Muscle of leg (tissue), 11 donors: ENCODE results near the gene PLPP4. TPM values are rescaled to one million over a fixed set of nuclear protein-coding genes. Genes with fewer than 3 reads are reported as not detected.
A peak's percentile ranks its signal among the peaks of the same experiment; 100 is the strongest.

Source experiments
- DNase-seq: peaks from one replicate; pipeline ENCODE4 v3.0.0; 2013
- H3K27ac ChIP-seq: one replicate; pipeline ENCODE4 v1.5.1; 2013; ENCODE audit warnings: mild to moderate bottlenecking, low read length, control low read depth
- H3K27me3 ChIP-seq: one replicate; pipeline ENCODE4 v1.6.1; 2013; ENCODE audit warnings: low read length; ENCODE audit not compliant: control insufficient read depth, insufficient read depth
- H3K36me3 ChIP-seq: one replicate; pipeline ENCODE4 v1.6.1; 2013; ENCODE audit warnings: low read length; ENCODE audit not compliant: control insufficient read depth, insufficient read depth
- H3K4me1 ChIP-seq: one replicate; pipeline ENCODE4 v1.6.1; 2013; ENCODE audit warnings: low read length; ENCODE audit not compliant: control insufficient read depth, insufficient read depth
- H3K4me3 ChIP-seq: one replicate; pipeline ENCODE4 v1.5.1; 2013; ENCODE audit warnings: low read length, control low read depth
- H3K9me3 ChIP-seq: replicated peaks from 2 replicates; pipeline ENCODE4 v1.6.1; 2013; ENCODE audit warnings: low read depth, low read length; ENCODE audit not compliant: control insufficient read depth
- WGBS: methylation state at CpG from one replicate; pipeline ENCODE4 v1.1.5; 2013; ENCODE audit warnings: missing lambda C conversion rate; ENCODE audit not compliant: insufficient coverage; 5-methylcytosine and 5-hydroxymethylcytosine counted together
- polyA plus RNA-seq, 8 donors: library from polyadenylated mRNA; unstranded; fragments of 120-200 nt; gene quantifications; one replicate each; pipeline versions ENCODE4 v1.2.1 to v1.2.3, GENCODE V29; 2013; ENCODE audit warnings: inconsistent platforms in 1 of 8, low replicate concordance in 1 of 8; ENCODE audit not compliant: insufficient read length in 8 of 8, insufficient read depth in 1 of 8
- total RNA-seq: library from RNA; stranded (reverse); fragments of 120-200 nt; gene quantifications from one replicate; pipeline ENCODE4 v1.2.4, GENCODE V29; 2013

The PLPP4 gene
- total and polyA plus RNA-seq, 9 donors = 0.14 to 1.7 (median 0.32) TPM; not detected in 1

- Histone ChIP-seq H3K36me3 (no peaks in the 10 kb centered on the region), H3K4me1 (no peaks in the 10 kb centered on the region), H3K27ac (no peak overlapping the region), H3K4me3 (no peak overlapping the region), H3K27me3 (no peaks in the 10 kb centered on the region), H3K9me3 (no peaks in the 10 kb centered on the region)
- 33% methylated on average over 2 of the region's 11 CpGs for WGBS
- peak; percentile 73 for DNase-seq
These were observed 57.1 kb downstream of the PLPP4 start for GRCh38 chr10:120514035-120514620.

DNA sequence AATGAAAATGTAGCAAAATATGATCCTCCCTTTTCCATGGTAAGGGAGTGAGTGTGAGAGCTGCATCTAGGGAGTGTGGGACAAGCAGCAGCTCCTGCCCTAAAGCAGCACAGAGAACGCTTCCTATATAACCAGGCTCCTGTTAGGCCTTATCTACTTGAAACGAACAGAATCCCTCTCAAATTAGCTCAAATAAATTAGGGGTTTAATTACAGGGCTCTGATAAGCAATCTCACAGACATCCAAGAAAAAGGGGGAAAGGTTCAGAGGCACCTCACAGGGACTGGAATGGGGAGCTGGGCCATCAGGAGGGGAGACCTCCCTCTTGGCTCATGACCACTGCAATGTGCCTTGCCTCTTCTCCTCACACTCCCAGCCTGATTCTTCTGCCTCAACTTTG lies 57.9 kb downstream of the PLPP4 start:
- H3K4me3 ChIP-seq = no peak overlapping the region
- no peak for DNase-seq
- no peak overlapping the region for H3K27ac ChIP-seq
- H3K36me3 ChIP-seq = no peaks in the 10 kb centered on the region
- H3K4me1 ChIP-seq = no peaks in the 10 kb centered on the region
- no peaks in the 10 kb centered on the region for H3K9me3 ChIP-seq
- WGBS = no CpG with 5 or more reads among the region's 2 CpGs
- H3K27me3 ChIP-seq = no peaks in the 10 kb centered on the region

GRCh38 chr10:120515741-120516140 lies 58.7 kb downstream of the PLPP4 start:
- Histone ChIP-seq H3K4me3 (no peak overlapping the region), H3K36me3 (no peaks in the 10 kb centered on the region), H3K27me3 (no peaks in the 10 kb centered on the region), H3K9me3 (no peaks in the 10 kb centered on the region), H3K27ac (no peak overlapping the region), H3K4me1 (no peaks in the 10 kb centered on the region)
- WGBS = no CpG with 5 or more reads among the region's 2 CpGs
- DNase-seq = no peak

GRCh38 chr10:120516426-120516825 lies 59.4 kb downstream of the PLPP4 start:
- no peak for DNase-seq
- no CpG with 5 or more reads among the region's 4 CpGs for WGBS

GRCh38 chr10:120517196-120517595 lies 60.2 kb downstream of the PLPP4 start:
- Histone ChIP-seq H3K9me3 (no peaks in the 10 kb centered on the region), H3K36me3 (no peaks in the 10 kb centered on the region), H3K27ac (no peak overlapping the region), H3K27me3 (no peaks in the 10 kb centered on the region), H3K4me3 (no peak overlapping the region), H3K4me1 (no peaks in the 10 kb centered on the region)
- WGBS = 61% methylated on average over 3 of the region's 5 CpGs
- DNase-seq = no peak

More at GRCh38 chr10:120516426-120516825, 59.4 kb downstream of the PLPP4 start:
- H3K4me3 ChIP-seq = no peak overlapping the region
- H3K27ac ChIP-seq = no peak overlapping the region
- no peaks in the 10 kb centered on the region for H3K4me1 ChIP-seq
- no peaks in the 10 kb centered on the region for H3K9me3 ChIP-seq
- no peaks in the 10 kb centered on the region for H3K36me3 ChIP-seq
- H3K27me3 ChIP-seq = no peaks in the 10 kb centered on the region

- no peak for DNase-seq
- no peaks in the 10 kb centered on the region for H3K9me3 ChIP-seq
- no peak overlapping the region for H3K27ac ChIP-seq
- H3K4me3 ChIP-seq = no peak overlapping the region
- no peaks in the 10 kb centered on the region for H3K4me1 ChIP-seq
- H3K27me3 ChIP-seq = no peaks in the 10 kb centered on the region
- WGBS = 79% methylated on average over 6 of the region's 9 CpGs
- H3K36me3 ChIP-seq = no peaks in the 10 kb centered on the region
These were observed 61.0 kb downstream of the PLPP4 start for GRCh38 chr10:120517881-120518484.

GRCh38 chr10:120521880-120522279 lies 64.9 kb downstream of the PLPP4 start:
- no peak for DNase-seq
- WGBS = no CpG with 5 or more reads among the region's 3 CpGs

GRCh38 chr10:120527691-120528090 lies 70.7 kb downstream of the PLPP4 start:
- Histone ChIP-seq H3K4me1 (no peaks in the 10 kb centered on the region), H3K27ac (no peak overlapping the region), H3K36me3 (no peaks in the 10 kb centered on the region), H3K27me3 (no peaks in the 10 kb centered on the region), H3K9me3 (no peaks in the 10 kb centered on the region), H3K4me3 (no peak overlapping the region)
- DNase-seq = no peak
- no CpG with 5 or more reads among the region's 3 CpGs for WGBS

More at GRCh38 chr10:120521880-120522279, 64.9 kb downstream of the PLPP4 start:
- no peaks in the 10 kb centered on the region for H3K36me3 ChIP-seq
- H3K4me3 ChIP-seq = no peak overlapping the region
- H3K9me3 ChIP-seq = no peaks in the 10 kb centered on the region
- no peaks in the 10 kb centered on the region for H3K27me3 ChIP-seq
- no peaks in the 10 kb centered on the region for H3K4me1 ChIP-seq
- H3K27ac ChIP-seq = no peak overlapping the region

DNA sequence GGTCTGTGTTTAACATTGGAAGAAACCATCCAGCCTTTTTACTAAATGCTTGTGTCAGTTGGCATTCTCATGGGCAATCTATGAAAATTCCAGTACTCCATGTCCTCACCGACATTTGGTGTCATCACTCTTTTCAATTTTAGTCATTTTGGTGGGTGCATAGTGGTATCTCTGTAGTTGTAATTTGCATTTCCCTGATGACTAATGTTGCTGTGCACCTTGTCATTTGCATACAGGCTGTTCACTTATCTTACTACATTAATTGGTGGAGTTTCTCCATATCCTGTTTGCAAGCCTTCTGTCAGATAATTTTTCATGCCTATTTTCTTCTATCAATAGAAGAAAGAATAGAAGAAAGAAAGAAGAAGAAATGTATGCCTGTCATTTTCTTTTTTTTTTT lies 73.7 kb downstream of the PLPP4 start:
- no peaks in the 10 kb centered on the region for H3K9me3 ChIP-seq
- H3K27me3 ChIP-seq = no peaks in the 10 kb centered on the region
- no peaks in the 10 kb centered on the region for H3K4me1 ChIP-seq
- no CpG with 5 or more reads among the region's 1 CpG for WGBS
- H3K4me3 ChIP-seq = no peak overlapping the region
- H3K27ac ChIP-seq = no peak overlapping the region
- H3K36me3 ChIP-seq = no peaks in the 10 kb centered on the region
- DNase-seq = no peak

- H3K27me3 ChIP-seq = no peaks in the 10 kb centered on the region
- no CpG with 5 or more reads among the region's 2 CpGs for WGBS
- H3K27ac ChIP-seq = no peak overlapping the region
- no peaks in the 10 kb centered on the region for H3K9me3 ChIP-seq
- H3K4me3 ChIP-seq = no peak overlapping the region
- no peaks in the 10 kb centered on the region for H3K36me3 ChIP-seq
- DNase-seq = no peak
- H3K4me1 ChIP-seq = no peaks in the 10 kb centered on the region
These were observed 81.1 kb downstream of the PLPP4 start for GRCh38 chr10:120538091-120538490.
